Activated naive CD4-positive, alpha-beta T cell treated with anti-CD3 and anti-CD28 coated beads, Interleukin-2, amount 50 U/mL, for 16 hours (primary cell): Measurements from ENCODE around the gene DNAH17.

ENCODE experiments used
- DNase-seq: peaks from one replicate; pipeline ENCODE4 v3.0.0-alpha.2; 2020

Gene DNAH17

DNA sequence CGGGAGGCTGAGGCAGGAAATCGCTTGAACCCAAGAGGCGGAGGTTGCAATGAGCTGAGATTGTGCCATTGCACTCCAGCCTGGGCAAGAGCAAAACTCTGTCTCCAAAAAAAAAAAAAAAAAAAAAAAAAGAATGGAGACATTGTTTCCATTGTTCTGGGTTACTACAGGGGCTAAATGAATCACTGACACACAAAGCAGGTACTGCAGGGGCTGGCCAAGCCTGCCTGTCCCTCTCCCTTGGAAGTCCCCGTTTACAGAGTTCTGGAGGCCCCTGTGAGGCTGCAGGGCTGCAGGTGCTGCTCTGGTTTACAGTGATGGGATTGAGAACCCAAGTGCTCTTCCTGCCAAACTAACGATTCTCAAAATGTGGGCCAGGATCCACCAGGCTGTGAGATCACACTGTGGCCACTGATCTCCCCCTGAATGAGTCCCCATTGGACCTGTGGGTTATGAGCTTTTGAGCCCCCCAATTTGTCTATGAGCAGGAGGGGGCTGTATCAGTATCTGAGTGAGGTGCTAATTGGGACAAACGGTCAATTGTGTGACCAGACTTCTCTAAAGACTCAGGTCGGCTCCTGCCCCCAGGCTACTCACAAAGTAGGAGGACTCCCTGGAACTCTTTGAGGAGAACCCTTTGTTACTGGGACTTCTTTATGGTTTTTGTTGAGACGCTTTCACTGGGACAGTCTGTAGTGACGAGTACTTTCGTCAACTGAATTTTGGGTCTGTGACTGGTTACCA is 39.0 kb downstream of the DNAH17 start:
- no peak for DNase-seq

DNA sequence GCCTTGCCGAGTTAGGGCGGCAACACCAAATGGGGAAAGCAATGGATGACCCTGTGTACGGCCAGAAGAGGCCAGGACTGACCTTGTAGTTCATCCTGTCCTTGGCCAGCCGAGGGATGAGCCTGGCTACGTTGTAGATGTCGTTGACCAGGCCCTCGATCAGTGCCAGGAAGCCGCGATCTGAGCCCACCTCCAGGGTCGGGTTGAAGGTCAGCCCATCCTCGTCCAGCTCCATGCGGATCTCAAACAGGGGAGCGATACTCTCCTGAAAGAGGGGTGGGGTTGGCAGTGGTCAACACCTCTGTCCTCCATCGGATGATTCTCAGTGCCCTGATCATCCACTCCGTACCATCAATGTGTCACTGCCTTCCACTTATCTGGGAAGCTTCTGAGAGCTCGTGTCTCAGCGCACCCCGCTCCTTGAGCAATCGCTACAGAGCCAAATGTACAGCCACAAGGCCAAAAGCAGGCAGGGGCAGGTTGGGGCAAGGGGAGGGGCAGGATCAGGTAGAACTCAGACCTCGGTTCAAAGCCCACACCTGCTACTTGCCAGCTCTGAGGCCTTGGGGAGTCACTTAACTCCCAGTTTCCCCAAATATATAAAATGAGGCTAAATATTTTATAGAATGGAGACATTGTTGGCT is 39.9 kb downstream of the DNAH17 start:
- no peak for DNase-seq

DNA sequence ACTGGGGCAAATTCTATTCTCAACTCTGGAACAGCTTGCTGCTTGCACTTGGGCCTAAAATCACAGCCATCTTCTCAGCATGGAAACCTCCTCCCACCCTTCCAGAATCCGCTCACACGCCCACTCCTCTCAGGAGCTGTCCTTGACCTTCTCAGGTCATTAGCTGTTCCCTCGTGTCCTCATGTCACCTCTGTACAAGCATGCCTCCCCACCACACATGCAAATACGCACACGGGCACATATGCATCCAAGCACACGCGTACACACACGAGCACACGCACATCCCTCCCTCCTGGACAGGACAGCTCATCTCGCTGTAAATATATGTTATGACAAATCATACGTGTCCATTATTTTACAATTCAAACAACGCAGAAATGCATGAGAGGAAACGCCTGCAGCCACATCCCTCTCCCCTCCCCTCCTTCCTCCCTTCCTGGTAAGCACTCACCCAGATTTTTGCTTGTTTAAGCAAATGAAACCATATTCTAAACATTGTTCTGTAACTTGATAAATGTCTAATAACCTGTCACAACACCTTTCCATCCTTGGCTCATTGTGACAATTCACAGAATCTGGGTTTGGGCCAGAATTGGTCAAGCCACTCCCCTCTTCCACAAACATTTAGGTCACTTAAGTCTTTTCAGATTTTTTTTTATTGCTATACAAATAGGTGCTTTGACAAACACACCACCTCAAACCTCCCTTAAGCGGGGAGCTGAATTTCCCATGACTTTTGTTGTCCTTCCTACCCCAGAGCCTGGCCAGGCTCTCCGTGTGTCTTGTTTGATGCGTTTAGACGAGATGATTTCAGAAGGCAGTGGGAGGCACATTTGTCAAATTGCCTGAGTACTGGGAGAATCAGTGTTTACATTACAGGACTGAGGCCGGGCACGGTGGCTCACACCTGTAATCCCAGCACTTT is 41.7 kb downstream of the DNAH17 start:
- no peak for DNase-seq

DNA sequence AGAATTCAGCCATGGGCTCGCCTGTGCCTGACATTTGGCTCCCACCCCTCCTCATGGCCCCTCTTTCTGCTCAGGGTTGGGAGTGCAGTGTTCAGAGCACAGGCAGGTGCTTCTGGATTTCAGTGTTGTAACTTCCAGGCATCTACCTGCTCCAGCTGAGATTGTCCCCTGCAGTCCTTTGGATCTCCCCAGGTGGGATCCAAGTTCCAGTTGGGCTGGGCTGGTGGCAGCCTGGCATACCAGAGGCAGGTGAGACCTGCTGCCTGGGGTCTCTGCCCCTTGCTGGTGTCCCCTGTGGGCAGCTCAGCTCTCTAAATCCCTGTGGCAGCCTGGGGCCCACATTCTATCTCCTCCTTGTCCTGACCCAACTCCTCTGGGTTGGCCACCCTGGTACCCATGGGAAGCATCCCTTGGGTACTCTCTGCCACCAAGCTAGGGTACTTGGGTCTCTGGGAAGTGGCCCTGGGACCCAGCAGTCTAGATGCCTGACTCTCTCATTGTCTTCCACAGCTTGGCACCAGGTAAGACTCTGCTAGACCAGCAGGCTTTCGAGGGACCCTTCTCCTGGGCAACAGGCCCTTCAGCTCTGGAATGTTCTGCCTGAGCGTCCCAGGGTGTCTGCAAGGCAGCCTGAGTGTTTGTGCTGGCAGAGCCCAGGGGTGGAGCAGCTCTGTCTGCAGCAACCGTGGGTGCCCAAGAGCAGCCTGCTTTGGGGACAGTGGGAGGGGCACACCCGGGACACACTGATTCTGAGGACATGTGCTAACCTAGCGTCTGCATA is 42.5 kb downstream of the DNAH17 start:
- DNase-seq: no peak

DNA sequence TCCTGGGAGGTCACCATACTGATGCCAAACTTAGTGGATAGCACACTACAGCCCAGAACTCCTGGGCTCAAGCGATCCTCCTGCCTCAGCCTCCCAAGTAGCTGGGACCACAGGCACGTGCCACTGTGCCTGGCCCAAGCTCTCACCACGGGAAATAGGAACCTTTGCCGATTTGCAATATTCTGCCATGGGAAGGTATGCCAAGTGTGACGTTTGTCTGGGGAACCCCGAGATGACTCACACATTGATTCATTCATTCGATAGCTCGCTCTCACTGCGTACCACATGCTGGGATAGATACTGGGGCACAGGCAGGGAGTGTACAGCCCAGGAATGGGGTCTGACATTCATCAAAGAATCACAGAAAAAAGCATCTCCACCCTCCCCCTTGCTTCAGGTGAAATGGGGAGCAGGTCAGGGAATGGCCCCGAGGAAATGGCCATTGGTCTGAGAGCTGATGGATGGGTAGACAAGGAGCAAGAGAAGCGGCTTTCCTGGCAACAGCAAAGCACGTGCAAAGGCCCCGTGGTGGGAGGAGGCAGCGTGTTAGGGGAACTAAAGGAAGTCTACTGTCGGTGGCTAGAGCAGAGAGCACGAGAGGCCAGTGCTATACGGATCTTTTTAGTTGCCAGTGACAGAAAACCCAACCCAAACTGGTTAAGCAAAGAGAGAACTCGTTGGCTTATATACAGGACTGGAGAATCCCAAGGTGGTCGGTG is 44.1 kb downstream of the DNAH17 start:
- no peak for DNase-seq

DNA sequence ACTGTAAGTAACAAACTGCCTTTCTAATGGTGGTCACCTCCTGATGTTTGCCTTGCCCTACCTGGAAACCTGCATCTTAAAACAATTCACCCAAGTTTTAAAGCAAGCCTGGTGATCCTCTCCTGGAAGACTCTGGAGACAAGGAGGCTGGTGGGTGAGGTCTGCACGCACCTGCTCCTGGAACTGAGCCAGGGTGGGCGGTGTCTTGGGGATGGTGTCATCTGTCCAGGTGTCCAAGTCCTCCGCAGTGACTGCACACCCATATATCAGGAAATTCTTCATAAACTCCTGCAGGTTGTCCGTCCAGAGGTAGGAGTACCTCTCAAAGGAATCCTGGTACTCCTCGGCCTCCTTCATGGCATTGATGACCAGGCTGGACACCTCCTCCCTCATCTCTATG is 44.9 kb downstream of the DNAH17 start:
- DNase-seq: no peak

DNA sequence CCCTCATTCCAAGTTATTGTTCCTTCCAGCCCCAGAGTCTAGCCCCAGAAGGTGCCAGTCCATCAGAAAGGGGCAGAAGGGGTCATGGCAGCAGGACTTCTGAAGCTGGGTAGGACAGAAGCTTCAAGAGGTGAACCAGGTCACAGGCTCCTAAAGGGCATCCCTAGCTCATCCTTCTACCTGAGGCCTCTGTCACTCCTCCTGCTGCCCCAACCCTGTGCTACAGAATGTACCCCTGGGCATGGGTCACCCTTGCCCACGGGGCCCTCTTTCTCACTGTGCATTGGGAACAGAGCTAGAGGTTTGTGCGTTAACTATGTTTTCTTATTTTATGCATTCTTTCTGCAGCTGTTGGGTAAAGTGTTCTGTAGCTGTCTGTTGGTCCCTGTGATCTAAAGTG is 46.5 kb downstream of the DNAH17 start:
- DNase-seq: no peak

DNA sequence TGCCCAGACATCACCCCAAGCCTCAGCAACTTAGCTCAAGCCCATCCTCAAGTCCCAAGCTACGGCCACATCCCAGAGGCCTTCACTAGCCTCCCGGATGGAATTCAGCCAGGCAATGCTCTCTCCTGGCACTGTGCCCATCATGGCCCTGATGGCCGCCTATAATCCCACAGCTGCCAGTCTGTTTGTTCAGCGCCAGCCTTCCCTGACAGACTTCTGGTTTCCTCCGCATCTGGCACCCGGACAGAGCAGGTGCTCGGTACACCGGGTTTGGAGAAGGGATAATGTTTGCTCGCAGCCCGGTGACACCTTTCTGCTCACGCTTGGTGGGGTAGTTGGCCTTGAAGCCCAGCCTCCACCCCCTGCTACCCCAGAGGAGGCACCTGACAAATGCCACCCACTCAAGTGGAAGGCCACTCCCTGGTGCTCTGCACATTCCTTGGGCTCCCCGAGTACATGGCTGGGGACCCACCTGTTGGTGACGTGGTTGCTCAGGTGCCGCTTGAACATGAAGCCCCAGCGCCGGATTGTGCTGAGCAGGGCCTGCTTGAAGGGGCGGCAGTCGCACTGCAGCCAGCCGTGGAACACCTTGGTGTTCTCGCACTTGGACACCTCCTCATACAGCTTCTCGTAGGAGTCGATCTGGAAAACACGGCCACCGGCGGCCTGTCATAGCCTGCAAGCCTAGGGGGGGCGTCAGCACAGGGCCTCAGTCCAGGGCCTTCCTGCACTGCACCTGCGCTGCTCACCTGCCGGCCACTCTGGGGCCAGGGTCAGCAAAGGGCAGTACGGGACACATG is 47.1 kb downstream of the DNAH17 start:
- no peak for DNase-seq

DNA sequence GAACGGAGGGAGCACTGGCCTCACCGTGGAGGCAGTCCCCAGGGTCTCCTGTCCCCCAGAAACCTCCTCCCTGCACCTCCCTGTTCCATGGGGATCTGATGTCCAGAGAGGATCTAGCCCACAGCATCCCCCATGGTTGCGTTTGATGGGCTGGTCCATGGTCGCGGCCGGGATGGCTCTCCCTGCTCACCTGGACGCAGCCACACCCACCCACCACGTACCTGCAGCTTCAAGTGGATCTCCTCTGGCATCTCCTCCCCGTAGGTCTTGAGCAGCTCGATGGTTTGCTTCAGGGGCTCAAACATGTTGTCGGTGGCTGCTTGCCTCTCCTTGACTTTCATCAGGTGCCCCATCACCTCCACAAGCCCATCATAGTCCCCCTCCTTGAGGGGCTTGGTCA is 47.9 kb downstream of the DNAH17 start:
- DNase-seq: no peak

DNA sequence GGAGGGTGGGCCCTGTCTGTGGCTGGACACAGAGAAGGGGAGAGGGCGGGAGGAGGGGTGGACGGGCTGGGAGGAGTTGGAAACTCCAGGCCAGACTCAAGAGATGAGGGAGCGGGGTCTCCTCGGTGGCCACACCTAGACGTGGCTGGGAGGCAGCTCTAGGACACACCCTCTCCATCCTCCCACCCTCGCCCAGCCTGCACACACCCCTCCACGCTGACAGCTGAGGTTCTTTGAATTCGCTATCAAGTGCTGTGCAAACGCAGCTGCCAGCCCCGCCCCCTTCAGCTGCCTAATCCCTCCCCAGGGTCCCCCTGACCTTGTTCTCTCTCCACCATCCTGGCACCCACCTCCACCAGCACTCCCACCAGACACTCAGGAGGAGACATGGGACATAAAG is 48.7 kb downstream of the DNAH17 start:
- no peak for DNase-seq

DNA sequence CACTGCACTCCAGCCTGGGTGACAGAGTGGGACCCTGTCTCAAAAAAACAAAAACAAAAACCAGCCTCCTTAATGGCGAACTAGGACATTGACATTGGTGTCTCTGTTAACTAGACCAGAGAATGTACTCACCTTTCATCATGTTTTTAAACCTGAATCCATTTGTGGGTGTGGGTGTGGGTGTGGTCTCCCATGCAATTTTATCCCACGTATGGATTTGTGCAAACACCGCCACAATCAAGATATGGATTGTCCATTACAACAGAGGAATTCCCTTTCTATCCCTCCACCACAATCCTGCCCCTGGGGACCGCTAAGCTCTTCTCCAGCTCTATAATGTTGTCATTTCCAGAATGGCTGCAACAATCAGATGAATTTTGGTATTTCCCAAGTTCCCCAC is 49.9 kb downstream of the DNAH17 start:
- DNase-seq: no peak

DNA sequence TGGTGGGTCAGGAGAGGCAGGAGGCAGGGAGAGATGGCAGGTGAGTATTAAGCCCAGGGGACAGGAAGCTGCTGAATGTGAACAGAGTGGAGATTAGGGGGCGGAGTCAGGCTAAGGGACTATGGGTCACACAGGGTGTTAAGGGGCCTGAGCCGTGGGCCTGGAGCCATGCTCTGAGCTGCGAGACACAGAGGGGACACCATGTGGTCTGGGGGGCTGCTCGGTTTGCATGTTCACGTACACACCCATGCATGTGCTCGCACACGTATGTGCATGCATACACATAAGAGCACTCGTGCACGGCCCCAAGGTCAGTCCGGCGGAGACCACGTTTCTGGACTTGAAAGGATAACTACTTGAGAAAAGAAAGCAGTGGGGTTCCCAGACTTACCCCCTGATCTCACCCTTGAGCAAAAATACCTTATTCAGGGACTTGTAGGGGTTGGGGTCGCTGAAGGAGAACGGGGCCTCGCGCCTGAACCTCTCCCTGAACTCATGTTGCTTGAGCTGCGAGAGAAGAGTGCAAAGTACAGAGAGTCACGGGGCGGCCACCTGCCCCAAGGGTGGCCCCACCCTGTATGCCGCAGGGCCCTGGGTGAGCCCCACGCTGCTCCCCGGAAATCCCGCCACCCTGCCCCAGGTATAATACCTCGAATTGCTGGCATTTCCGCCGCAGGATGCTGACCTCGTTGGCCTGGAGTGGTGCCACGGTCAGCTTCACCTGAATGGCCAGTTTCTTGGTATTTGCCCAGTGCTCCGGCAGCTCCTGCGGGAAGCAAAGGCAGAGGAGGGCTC is 50.8 kb downstream of the DNAH17 start:
- no peak for DNase-seq

DNA sequence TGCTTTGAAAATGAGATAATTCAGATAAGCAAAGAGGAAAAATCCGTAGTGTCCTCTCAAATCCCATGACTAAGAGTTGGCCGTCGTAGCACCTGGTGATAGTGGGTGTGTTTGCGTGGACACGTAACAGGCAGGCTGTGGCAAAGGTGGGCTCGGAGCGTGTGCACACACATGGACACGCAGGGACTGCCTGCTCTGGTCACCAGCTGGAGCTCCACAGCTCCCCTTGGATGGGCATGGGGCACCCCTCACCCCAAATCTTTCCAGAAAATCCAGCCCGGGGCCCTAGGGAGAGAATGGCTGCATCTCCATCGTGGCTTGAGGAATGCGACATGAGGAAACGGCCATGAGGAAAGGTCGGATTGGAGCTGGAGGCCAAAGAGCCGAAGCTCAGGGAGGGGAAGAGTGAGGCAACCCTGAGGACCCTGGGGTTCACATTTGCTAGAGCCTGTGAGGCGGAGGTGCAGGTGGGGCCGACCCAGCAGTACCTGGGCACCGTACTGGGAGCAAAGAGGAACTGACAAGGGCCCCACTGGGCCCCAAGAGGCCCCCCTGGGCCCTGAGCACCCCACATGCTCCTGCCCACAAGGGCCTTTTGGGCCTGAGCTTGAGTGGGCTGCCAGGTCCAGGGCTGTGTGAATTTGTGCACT is 51.6 kb downstream of the DNAH17 start:
- no peak for DNase-seq

DNA sequence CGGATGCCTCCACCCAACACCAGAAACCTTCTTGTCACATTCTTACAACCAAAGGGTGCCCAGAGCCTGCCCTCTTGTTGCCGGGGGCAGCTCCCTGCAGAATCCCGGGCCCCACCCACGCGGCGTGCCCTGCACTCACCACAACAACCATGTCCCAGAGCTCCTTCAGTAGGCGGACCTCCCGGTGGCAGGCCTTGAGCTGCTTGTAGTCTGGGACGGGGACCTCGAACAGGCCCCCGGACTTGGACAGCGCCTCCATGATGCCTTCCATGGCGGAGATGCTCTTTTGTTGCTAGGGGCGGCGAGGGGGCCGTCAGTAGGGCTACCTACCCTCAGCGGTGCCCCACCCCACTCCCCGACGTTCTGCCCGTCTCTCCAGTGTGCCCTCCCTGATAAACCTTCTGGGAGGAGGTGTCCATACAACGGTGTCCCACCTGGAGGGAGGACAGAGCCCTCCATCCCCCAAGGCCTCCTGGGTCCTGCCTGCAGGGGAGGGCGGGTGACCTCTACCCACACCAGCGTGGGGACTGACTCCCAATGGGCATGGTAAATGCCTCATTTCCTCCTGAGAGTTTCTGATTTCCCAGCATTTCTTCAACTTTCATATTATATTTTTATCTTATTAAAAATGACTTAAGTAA is 52.2 kb downstream of the DNAH17 start:
- no peak for DNase-seq

DNA sequence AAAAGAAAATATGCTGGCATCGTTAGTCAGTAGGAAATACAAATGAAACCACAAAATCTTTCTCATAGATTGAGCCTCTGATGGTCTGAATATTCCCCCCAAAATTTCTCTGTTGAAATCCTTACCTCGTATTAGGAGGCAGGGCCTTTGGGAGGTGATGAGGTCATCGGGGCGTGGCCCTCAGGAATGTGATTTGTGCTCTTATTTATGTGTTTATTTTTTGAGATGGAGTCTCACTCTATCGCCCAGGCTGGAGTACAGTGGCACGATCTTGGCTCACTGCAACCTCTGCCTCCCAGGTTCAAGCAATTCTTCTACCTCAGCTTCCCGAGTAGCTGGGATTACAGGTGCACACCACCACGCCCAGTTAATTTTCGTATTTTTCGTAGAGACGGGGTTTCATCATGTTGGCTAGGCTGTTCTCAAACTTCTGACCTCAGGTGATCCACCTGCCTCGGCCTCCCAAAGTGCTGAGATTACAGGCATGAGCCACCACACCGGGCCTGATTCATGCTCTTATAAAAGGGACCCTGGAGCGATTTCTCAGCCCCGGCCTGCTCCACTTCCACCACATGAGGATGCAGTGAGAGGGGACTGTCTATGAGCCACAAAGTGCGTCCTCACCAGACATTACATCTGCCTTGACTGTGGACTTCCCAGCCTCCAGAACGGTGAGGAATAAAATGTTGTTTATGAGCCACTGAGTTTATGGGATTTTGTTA is 53.1 kb downstream of the DNAH17 start:
- DNase-seq: no peak

DNA sequence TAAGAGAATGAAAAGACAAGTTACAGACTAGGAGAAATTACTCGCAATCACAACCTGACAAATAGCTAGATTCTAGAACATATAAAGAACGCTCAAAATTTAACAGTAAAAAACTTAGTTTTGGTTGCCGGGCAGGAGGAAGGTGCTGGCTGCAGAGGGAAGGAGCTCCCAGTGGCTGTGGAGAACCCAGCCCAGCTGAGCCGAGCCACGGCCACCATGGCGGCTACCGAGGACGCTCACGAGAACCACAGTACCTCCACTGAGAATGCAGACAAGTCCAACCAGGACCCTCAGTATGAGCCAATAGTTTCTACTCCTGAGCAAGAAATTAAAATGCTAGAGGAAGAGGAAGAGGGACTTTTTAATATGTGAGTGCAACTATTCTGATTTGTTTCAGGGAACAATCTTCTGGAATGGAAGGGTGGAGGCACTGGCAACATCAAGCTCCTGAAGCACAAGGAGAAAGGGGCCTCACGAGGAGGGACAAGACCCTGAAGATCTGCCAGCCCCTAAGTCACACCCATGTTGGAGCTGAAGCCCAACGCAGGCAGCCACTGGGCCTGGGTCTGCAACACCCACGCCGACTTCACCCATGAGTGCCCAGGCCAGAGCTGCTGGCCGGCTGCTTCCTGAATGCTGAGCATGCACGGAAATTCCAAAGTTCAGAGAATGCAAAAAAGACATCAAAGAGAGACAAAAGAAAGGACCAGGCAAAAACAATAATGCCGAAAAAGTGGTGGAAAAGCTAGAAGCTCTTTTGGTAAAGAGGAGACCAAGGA is 55.0 kb downstream of the DNAH17 start:
- no peak for DNase-seq

DNA sequence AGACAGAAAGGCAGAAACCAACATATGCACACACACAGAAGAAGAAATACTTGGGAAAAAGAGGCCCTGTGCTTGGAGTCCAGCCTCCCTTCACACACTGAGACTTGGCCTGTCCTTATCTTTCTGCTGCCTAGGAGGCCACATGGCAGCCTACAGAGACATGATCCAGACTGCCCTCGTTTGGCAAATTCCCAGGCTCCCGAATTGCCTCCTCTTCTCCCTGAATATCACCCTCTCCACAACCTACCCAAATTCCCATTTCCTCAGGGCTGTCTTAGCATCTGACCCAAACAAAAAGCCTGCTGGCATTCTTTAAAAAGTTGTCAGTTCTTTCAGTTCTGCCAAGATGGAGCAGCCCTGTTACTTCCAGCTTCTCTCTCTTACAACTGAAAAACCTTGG is 59.8 kb downstream of the DNAH17 start:
- DNase-seq: no peak

DNA sequence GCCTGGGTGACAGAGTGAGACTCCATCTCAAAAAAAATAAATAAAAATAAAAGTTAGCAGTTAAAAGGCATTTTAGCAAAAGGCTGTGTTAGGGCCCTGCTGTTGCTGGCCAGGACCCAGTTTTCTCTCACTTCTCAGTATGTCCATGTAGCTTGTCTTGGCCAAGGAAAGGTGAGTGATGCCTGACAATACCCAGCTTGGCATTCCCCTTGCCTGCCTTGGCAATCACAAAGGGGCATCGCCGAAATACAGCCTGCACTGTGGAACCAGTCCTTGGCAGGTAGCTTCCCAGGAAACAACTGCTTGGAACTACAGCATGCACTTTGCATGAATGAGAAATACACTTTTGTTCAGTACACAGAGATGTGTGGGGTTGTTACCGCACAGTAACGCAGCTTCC is 61.7 kb downstream of the DNAH17 start:
- DNase-seq: no peak
